Activated T-helper 2 cell treated with anti-CD3 and anti-CD28 coated beads, Interferon-gamma antibody, Interleukin-2, Interleukin-4, amounts not matched to agents 10 μg/mL and 5 μg/mL and 100 μg/mL, durations not matched to agents 14 hours and 24 hours and 36 hours (primary cell): ENCODE measurements around the gene RPS5. TPM values are rescaled to one million over a fixed set of nuclear protein-coding genes. Genes with fewer than 3 reads are reported as not detected.
A peak's percentile ranks its signal among the peaks of the same experiment; 100 is the strongest.
"Not testable (repeated sequence)": the region's sequence is repeated elsewhere in the genome, so short reads cannot be mapped to it uniquely, and the experiment has no call there.

ENCODE experiments used
- DNase-seq: peaks from one replicate; pipeline ENCODE4 v3.0.0; 2021; ENCODE audit warnings: low spot score
- H3K27ac Mint-ChIP-seq: one replicate; pipeline ENCODE4 v1.8.0; 2021; ENCODE audit warnings: mixed read lengths
- H3K27me3 Mint-ChIP-seq: one replicate; pipeline ENCODE4 v1.8.0; 2021; ENCODE audit warnings: low read depth, mixed read lengths
- H3K36me3 Mint-ChIP-seq: one replicate; pipeline ENCODE4 v1.8.0; 2021; ENCODE audit warnings: low read depth, mixed read lengths
- H3K4me1 Mint-ChIP-seq: one replicate; pipeline ENCODE4 v1.8.0; 2021; ENCODE audit warnings: low read depth, mixed read lengths
- H3K4me3 Mint-ChIP-seq: one replicate; pipeline ENCODE4 v1.8.0; 2021; ENCODE audit warnings: low read depth, mild to moderate bottlenecking, moderate library complexity, mixed read lengths
- H3K9me3 Mint-ChIP-seq: one replicate; pipeline ENCODE4 v1.8.0; 2021; ENCODE audit warnings: mixed read lengths
- intact Hi-C: fragments of 100-400 bp; cut with micrococcal nuclease; formaldehyde crosslinking; loops from one replicate; pipeline ENCODE4 v1.15.1; 2023
- total RNA-seq: library from RNA; stranded (reverse); gene quantifications from 2 replicates; pipeline ENCODE4 v1.2.3, GENCODE V29; 2022

RPS5 gene
- total RNA-seq, 1 donor from 2014 or later, result 1,217 TPM

GRCh38 chr19:58366585-58367430, 20.3 kb upstream of the RPS5 start:
- Mint-ChIP-seq H3K4me1 (peaks cover 5% of the 10 kb centered on the region), H3K27me3 (no peaks in the 10 kb centered on the region), H3K27ac (no peak overlapping the region), H3K4me3 (no peak overlapping the region), H3K9me3 (no peaks in the 10 kb centered on the region), H3K36me3 (peaks cover 1% of the 10 kb centered on the region)
- DNase-seq, result no peak
- intact Hi-C loops, result no loop called here

- no peak overlapping the region for H3K4me3 Mint-ChIP-seq
- H3K4me1 Mint-ChIP-seq, result peaks cover 1% of the 10 kb centered on the region
- no peak for DNase-seq
- no peaks in the 10 kb centered on the region for H3K27me3 Mint-ChIP-seq
- intact Hi-C loops, result no loop called here
- no peaks in the 10 kb centered on the region for H3K9me3 Mint-ChIP-seq
- no peak overlapping the region for H3K27ac Mint-ChIP-seq
- H3K36me3 Mint-ChIP-seq, result no peaks in the 10 kb centered on the region
Observed at GRCh38 chr19:58367698-58368454, 19.2 kb upstream of the RPS5 start.

- Mint-ChIP-seq H3K4me1 (no peaks in the 10 kb centered on the region), H3K36me3 (no peaks in the 10 kb centered on the region), H3K27ac (no peak overlapping the region), H3K9me3 (no peaks in the 10 kb centered on the region), H3K4me3 (no peak overlapping the region), H3K27me3 (no peaks in the 10 kb centered on the region)
- DNase-seq, result no peak
- intact Hi-C loops, result no loop called here
Observed at GRCh38 chr19:58368561-58369360, 18.3 kb upstream of the RPS5 start.

- Mint-ChIP-seq H3K27me3 (no peaks in the 10 kb centered on the region), H3K36me3 (no peaks in the 10 kb centered on the region), H3K9me3 (no peaks in the 10 kb centered on the region), H3K4me3 (no peak overlapping the region), H3K4me1 (no peaks in the 10 kb centered on the region), H3K27ac (no peak overlapping the region)
- DNase-seq, result no peak
- intact Hi-C loops, result no loop called here
Observed at GRCh38 chr19:58372311-58373133, 14.5 kb upstream of the RPS5 start.

DNA sequence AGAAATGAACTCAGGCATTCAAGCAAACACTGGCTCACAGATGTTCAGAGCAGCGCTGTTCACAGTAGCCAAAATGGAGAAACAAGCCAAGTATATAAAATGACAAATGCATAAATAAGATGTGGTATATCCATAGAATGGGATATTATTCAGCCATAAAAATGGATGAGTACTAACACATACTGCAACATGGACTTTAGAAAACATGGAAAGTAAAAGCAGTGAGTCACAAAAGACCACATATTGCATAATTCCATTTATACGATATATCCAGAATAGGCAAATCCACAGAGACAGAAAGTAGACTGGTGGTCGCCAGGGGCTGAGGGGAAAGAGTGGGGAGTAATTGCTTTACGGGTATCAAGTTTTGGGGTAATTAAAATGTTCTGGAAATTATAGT, 12.9 kb upstream of the RPS5 start:
- DNase-seq, result no peak
- Mint-ChIP-seq H3K27ac (no peak overlapping the region), H3K9me3 (no peaks in the 10 kb centered on the region), H3K4me1 (no peaks in the 10 kb centered on the region), H3K4me3 (no peak overlapping the region), H3K27me3 (no peaks in the 10 kb centered on the region), H3K36me3 (no peaks in the 10 kb centered on the region)
- intact Hi-C loops, result no loop called here

GRCh38 chr19:58376724-58377123, 10.3 kb upstream of the RPS5 start:
- H3K4me1 Mint-ChIP-seq, H3K4me3 Mint-ChIP-seq, H3K9me3 Mint-ChIP-seq, DNase-seq, H3K36me3 Mint-ChIP-seq, H3K27me3 Mint-ChIP-seq, intact Hi-C loops, H3K27ac Mint-ChIP-seq: not testable (repeated sequence)

DNA sequence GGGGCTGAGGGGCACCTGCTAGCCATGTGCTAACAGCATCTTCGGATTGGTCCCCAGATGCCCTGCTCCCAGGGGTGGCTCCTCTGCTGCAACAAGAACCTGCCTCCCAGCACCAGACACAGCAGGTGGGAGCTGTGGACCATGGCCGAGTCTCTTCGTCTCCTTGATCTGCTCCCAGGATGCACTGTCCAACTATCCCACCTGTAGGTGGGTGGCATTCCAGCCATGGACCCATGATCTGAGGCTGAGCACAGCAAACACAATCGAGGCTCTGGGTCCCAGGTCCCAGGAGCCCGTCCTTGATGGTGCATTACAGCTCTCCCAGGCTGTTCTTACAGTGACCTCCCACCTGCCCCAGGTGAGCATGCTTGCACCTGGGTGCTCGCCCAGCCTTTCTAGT, 7.8 kb upstream of the RPS5 start:
- peak overlapping the region; percentile 33 for H3K27ac Mint-ChIP-seq
- H3K36me3 Mint-ChIP-seq, result no peaks in the 10 kb centered on the region
- intact Hi-C loops, result no loop called here
- peak overlapping the region; percentile 90 for H3K4me3 Mint-ChIP-seq
- H3K4me1 Mint-ChIP-seq, result peaks cover 19% of the 10 kb centered on the region
- DNase-seq, result no peak
- no peaks in the 10 kb centered on the region for H3K9me3 Mint-ChIP-seq
- H3K27me3 Mint-ChIP-seq, result no peaks in the 10 kb centered on the region

DNA sequence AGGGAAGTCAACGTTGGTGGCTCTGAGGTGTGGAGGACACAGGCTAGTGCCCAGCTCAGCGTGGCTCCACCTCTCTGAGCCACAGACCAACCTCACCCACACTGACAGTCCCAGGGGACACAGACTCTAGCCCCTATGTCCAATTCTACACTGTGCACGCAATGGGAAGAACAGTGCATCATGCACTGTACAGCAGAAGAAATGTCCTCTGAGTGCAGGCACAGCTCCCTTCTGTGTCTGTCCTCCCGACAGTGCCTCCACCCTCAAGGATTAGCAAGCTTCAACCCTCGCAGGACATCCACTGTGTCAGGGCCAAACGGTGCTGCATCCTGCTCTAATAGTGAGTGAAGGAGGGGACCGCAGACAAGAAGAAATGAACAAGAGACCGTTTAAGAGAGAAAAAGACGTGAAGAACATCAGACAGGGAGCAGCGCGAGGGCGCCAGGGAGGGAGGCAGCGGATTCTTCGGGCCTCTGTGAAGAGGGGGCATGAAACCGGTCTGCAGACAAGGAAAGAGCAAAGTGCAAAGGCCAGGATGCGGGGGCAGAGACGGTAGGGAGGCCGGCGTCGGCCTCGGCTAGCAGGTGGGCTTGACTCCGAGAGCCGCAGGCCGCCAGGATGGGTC, 6.9 kb upstream of the RPS5 start:
- H3K27me3 Mint-ChIP-seq, result no peaks in the 10 kb centered on the region
- peak overlapping the region; percentile 85 for H3K27ac Mint-ChIP-seq
- no peak for DNase-seq
- peaks cover 19% of the 10 kb centered on the region for H3K4me1 Mint-ChIP-seq
- H3K36me3 Mint-ChIP-seq, result no peaks in the 10 kb centered on the region
- H3K9me3 Mint-ChIP-seq, result no peaks in the 10 kb centered on the region
- intact Hi-C loops, result loop anchor here (2.0 to 10.0 kb wide), 4 partner anchors 75 to 155 kb away; partner anchors contain the start of genes ERVK3-1, ZNF446, ZNF544 and ZNF8
- H3K4me3 Mint-ChIP-seq, result peak overlapping the region; percentile 90

DNA sequence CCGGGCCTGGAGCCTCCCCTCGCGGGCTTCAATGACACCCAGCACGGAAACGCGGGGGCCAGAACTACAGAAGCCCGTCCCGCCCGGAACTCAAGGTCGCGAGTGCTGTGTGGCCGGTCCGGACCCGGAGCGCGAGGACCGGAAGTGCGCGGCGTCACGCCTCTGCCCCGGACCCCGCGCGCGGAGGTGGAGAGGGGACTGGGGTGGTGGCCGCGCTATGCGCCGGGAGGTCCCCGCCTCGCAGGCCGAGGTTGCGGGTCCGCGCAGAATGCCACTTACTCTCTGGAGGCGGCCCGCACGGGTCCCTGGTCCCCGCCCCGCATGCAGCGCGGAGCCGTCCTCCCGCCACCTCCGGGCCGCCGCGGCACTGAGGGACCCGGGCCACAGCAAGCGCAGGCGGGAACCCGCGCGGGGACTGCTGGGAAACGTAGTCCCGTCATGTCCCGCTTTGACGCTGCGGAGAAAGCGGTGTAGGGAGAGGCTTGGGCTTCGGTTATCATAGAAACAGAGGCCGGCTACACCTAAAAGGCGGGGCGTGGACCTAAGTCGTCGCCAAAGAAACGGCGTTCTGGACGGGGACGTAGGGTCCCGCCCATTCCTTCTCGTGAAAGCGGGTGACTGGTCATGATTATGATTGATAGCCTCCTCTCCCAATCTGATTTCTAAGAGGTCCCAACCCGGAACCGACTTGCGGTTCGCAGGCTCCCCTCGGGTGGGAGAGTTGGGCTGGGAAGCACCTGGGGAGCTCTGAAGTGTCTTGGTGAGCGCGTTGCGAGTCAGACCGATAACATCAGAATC, 6.2 kb upstream of the RPS5 start, which contains the start of gene ZNF837:
ZNF837 (minus strand) TSS at position 369 of the 798 bp plus-strand sequence. CDS start 11,698 bp downstream, outside the sequence.
- Mint-ChIP-seq H3K9me3 (no peaks in the 10 kb centered on the region), H3K27ac (peak within 1 kb of the TSS; percentile 85), H3K4me1 (peaks cover 24% of the 10 kb centered on the region), H3K4me3 (peak within 1 kb of the TSS; percentile 90), H3K27me3 (no peaks in the 10 kb centered on the region), H3K36me3 (no peaks in the 10 kb centered on the region)
- peak; percentile 99 for DNase-seq
- intact Hi-C loops, result loop anchor here (1.0 to 10.0 kb wide), 9 partner anchors 19 to 156 kb away; partner anchors contain the start of genes ERVK3-1, ZNF132, ZNF446 and ZNF497

DNA sequence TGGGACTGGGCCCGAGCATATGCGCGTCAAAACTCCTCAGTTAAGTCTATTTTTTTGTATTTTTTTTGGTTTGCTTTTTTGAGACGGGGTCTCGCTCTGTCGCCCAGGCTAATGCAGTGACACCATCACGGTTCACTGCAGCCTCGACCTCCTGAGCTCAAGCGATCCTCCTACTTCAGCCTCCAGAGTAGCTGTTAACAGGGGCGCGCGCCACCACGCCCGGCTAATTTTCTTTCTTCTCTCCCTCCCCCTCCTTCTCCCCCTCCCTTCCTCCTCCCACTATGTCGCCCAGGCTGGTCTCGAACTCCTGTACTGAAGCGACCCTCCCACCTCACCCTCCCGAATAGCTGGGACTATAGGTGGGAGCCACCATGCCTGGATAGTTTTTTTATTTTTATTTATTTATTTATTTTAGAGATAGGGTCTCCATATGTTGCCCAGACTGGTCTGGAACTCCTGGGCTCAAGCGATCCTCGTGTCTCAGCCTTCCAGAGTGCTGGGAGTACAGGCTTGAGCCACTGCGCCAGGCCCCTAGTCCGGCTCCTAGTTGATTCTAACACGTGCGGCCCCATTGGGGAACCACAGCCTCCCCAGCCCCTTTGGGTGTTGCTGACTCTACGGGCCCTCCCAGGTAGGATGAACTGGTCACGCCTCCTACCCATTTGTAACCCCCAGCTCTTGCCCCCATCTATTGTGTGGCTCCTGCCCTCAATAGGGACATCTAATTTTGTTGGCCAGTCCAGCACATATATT, 5.4 kb upstream of the RPS5 start:
- Mint-ChIP-seq H3K27ac (peak overlapping the region; percentile 79), H3K27me3 (no peaks in the 10 kb centered on the region), H3K9me3 (no peaks in the 10 kb centered on the region), H3K36me3 (no peaks in the 10 kb centered on the region), H3K4me1 (peaks cover 25% of the 10 kb centered on the region), H3K4me3 (peak overlapping the region; percentile 90)
- DNase-seq, result no peak
- intact Hi-C loops, result loop anchor here (1.0 to 10.0 kb wide), 9 partner anchors 19 to 157 kb away; partner anchors contain the start of genes ERVK3-1, ZNF132, ZNF446 and ZNF497
